ENCODE results near the gene TLNRD1.

- no peak for TF ChIP-seq CTCF (IDR thresholded peaks at IDR 0.05 in 4 of 5, conservative IDR thresholded peaks at IDR 0.05 in 1 of 5)
- no peak for TF ChIP-seq POLR2A (IDR thresholded peaks at IDR 0.05)
Observed at GRCh38 chr15:81050805-81051204, 50.1 kb downstream of the TLNRD1 start.

All from gastrocnemius medialis (tissue), 4 donors.